H9 (cell line): Measurements from ENCODE around the gene PABPN1. TPM values are rescaled to one million over a fixed set of nuclear protein-coding genes. Genes with fewer than 3 reads are reported as not detected.
A peak's percentile ranks its signal among the peaks of the same experiment; 100 is the strongest.

Source experiments
- DNase-seq: peaks from one replicate; pipeline ENCODE4 v3.0.0-alpha.2; 2017
- H2AFZ ChIP-seq: one replicate; pipeline ENCODE4 v1.6.1; 2013; ENCODE audit warnings: mild to moderate bottlenecking, low read length, control low read depth, moderate library complexity
- H2AK5ac ChIP-seq: 2 replicates; pipeline ENCODE4 v1.6.1; 2013; ENCODE audit warnings: low read length, control low read depth, mixed read lengths; ENCODE audit not compliant: insufficient read length
- H2BK120ac ChIP-seq: one replicate; pipeline ENCODE4 v1.6.1; 2013; ENCODE audit warnings: low read depth, mild to moderate bottlenecking, low read length, control low read depth, inconsistent platforms; ENCODE audit not compliant: poor library complexity, severe bottlenecking
- H2BK12ac ChIP-seq: 2 replicates; pipeline ENCODE4 v1.6.1; 2013; ENCODE audit warnings: low read length, control low read depth, mixed read lengths, low read depth; ENCODE audit not compliant: insufficient read length
- H2BK15ac ChIP-seq: 2 replicates; pipeline ENCODE4 v1.6.1; 2013; ENCODE audit warnings: low read depth, low read length, control low read depth
- H2BK20ac ChIP-seq: one replicate; pipeline ENCODE4 v1.6.1; 2013; ENCODE audit warnings: low read depth, mild to moderate bottlenecking, low read length, control low read depth, inconsistent platforms; ENCODE audit not compliant: poor library complexity, severe bottlenecking
- H2BK5ac ChIP-seq: 2 replicates; pipeline ENCODE4 v1.6.1; 2013; ENCODE audit warnings: low read length, control low read depth, mixed read lengths; ENCODE audit not compliant: insufficient read length
- H3K14ac ChIP-seq: 2 replicates; pipeline ENCODE4 v1.6.1; 2013; ENCODE audit warnings: low read length, control low read depth; ENCODE audit not compliant: insufficient read depth
- H3K18ac ChIP-seq: 2 replicates; pipeline ENCODE4 v1.6.1; 2013; ENCODE audit warnings: low read depth, mild to moderate bottlenecking, mixed read lengths, low read length, control low read depth; ENCODE audit not compliant: insufficient read length
- H3K23ac ChIP-seq: 2 replicates; pipeline ENCODE4 v1.6.1; 2013; ENCODE audit warnings: low read length, control low read depth, mixed read lengths, low read depth; ENCODE audit not compliant: insufficient read length
- H3K23me2 ChIP-seq: 2 replicates; pipeline ENCODE4 v1.6.1; 2013; ENCODE audit warnings: low read depth, mild to moderate bottlenecking, mixed read lengths, low read length, control low read depth; ENCODE audit not compliant: insufficient read length, poor library complexity, severe bottlenecking
- H3K27ac ChIP-seq: 2 replicates; pipeline ENCODE4 v1.5.1; 2013; ENCODE audit warnings: low read length, control low read depth, mixed read lengths, low read depth; ENCODE audit not compliant: insufficient read length
- H3K27me3 ChIP-seq: 2 replicates; pipeline ENCODE4 v1.6.1; 2013; ENCODE audit warnings: low read length, control low read depth, inconsistent platforms; ENCODE audit not compliant: insufficient read depth
- H3K4ac ChIP-seq: 2 replicates; pipeline ENCODE4 v1.6.1; 2013; ENCODE audit warnings: low read depth, mild to moderate bottlenecking, control low read depth, inconsistent platforms, low read length, moderate library complexity
- H3K4me1 ChIP-seq: 2 replicates; pipeline ENCODE4 v1.6.1; 2013; ENCODE audit warnings: low read length, control low read depth, inconsistent platforms; ENCODE audit not compliant: insufficient read depth
- H3K4me2 ChIP-seq: 2 replicates; pipeline ENCODE4 v1.6.1; 2013; ENCODE audit warnings: low read length, control low read depth, mixed read lengths; ENCODE audit not compliant: insufficient read length, insufficient read depth
- H3K56ac ChIP-seq: 2 replicates; pipeline ENCODE4 v1.6.1; 2013; ENCODE audit warnings: low read depth, mild to moderate bottlenecking, mixed read lengths, low read length, control low read depth; ENCODE audit not compliant: insufficient read length
- H3K79me1 ChIP-seq: 2 replicates; pipeline ENCODE4 v1.6.1; 2013; ENCODE audit warnings: low read depth, mild to moderate bottlenecking, moderate library complexity, low read length, control low read depth, inconsistent platforms; ENCODE audit not compliant: insufficient read depth, poor library complexity, severe bottlenecking
- H3K79me2 ChIP-seq: 2 replicates; pipeline ENCODE4 v1.6.1; 2013; ENCODE audit warnings: low read length, control low read depth, inconsistent platforms; ENCODE audit not compliant: insufficient read depth
- H3K9ac ChIP-seq: 2 replicates; pipeline ENCODE4 v1.6.1; 2013; ENCODE audit warnings: low read length, control low read depth, mixed read lengths; ENCODE audit not compliant: insufficient read length; ENCODE audit errors: extremely low read depth
- H3K9me3 ChIP-seq: one replicate; pipeline ENCODE4 v1.6.1; 2013; ENCODE audit warnings: low read depth, low read length, inconsistent platforms; ENCODE audit not compliant: control insufficient read depth
- H3T11ph ChIP-seq: one replicate; pipeline ENCODE4 v1.6.1; 2013; ENCODE audit warnings: mild to moderate bottlenecking, low read length, control low read depth, inconsistent platforms
- H4K20me1 ChIP-seq: one replicate; pipeline ENCODE4 v1.6.1; 2013; ENCODE audit not compliant: control insufficient read depth, insufficient read length, insufficient read depth
- H4K5ac ChIP-seq: 2 replicates; pipeline ENCODE4 v1.6.1; 2013; ENCODE audit warnings: low read depth, mild to moderate bottlenecking, mixed read lengths, low read length, control low read depth; ENCODE audit not compliant: insufficient read length
- H4K8ac ChIP-seq: replicated peaks from 2 replicates; pipeline ENCODE4 v1.6.1; 2013; ENCODE audit warnings: low read length, control low read depth, mixed read lengths, low read depth; ENCODE audit not compliant: insufficient read length
- H4K91ac ChIP-seq: 2 replicates; pipeline ENCODE4 v1.6.1; 2013; ENCODE audit warnings: low read depth, mild to moderate bottlenecking, moderate library complexity, mixed read lengths, low read length, control low read depth; ENCODE audit not compliant: insufficient read length
- H3K27ac Mint-ChIP-seq, 3 experiments: 2 replicates in 2 of 3; 3 replicates in 1 of 3; pipeline ENCODE4 v1.8.0; 2020 to 2021; ENCODE audit warnings: mixed read lengths in 3 of 3, mild to moderate bottlenecking in 1 of 3, moderate library complexity in 1 of 3
- H3K27me3 Mint-ChIP-seq: 2 replicates; pipeline ENCODE4 v1.8.0; 2021; ENCODE audit warnings: low read depth, mild to moderate bottlenecking, moderate library complexity, mixed read lengths
- H3K36me3 Mint-ChIP-seq, 3 experiments: 2 replicates in 2 of 3; 3 replicates in 1 of 3; pipeline ENCODE4 v1.8.0; 2020 to 2021; ENCODE audit warnings: low read depth in 3 of 3, mixed read lengths in 3 of 3; ENCODE audit not compliant: insufficient read depth in 1 of 3
- H3K4me1 Mint-ChIP-seq, 2 experiments: 2 replicates each; pipeline ENCODE4 v1.8.0; 2020; ENCODE audit warnings: mixed read lengths in 2 of 2
- H3K4me3 Mint-ChIP-seq, 2 experiments: 2 replicates in 1 of 2; 3 replicates in 1 of 2; pipeline ENCODE4 v1.8.0; 2020 to 2021; ENCODE audit warnings: mild to moderate bottlenecking in 2 of 2, mixed read lengths in 2 of 2, moderate library complexity in 1 of 2
- H3K9me3 Mint-ChIP-seq, 2 experiments: 2 replicates in 1 of 2; 3 replicates in 1 of 2; pipeline ENCODE4 v1.8.0; 2020; ENCODE audit warnings: mild to moderate bottlenecking in 2 of 2, mixed read lengths in 2 of 2, moderate library complexity in 1 of 2
- CTCF ChIP-seq: fragments of 200-600 bp; sonication (generic); conservative IDR thresholded peaks from 3 replicates; pipeline ENCODE4 v1.8.0; 2021; ENCODE audit warnings: antibody characterized with exemption, mild to moderate bottlenecking
- WGBS: extraction: QIAGEN DNeasy Blood & Tissue Kit; methylation state at CpG from one replicate; pipeline ENCODE4 v1.1.7; 2013; ENCODE audit warnings: missing lambda C conversion rate, low lambda C conversion rate, mixed read lengths; ENCODE audit not compliant: insufficient read length; ENCODE audit errors: extremely low coverage; 5-methylcytosine and 5-hydroxymethylcytosine counted together
- total RNA-seq: library from RNA; stranded (reverse); gene quantifications from 2 replicates; pipeline ENCODE4 v1.2.1, GENCODE V29; 2021

The PABPN1 gene
- total RNA-seq, 1 experiment from 2014 or later: 333 TPM

GRCh38 chr14:23351681-23352505, 30.6 kb downstream of the PABPN1 start:
- no peak overlapping the region for H2BK12ac ChIP-seq
- H3K4me1 Mint-ChIP-seq: peaks cover 12 to 14% of the 10 kb centered on the region in 2 experiments
- no peaks in the 10 kb centered on the region; the same call in 1 of the 2 replicates for H3K27me3 ChIP-seq
- no CpG with 5 or more reads among the region's 61 CpGs for WGBS
- peak overlapping the region; percentile 71 to 77 for H3K4me3 Mint-ChIP-seq
- H3K4ac ChIP-seq: no peak overlapping the region
- H3K9me3 Mint-ChIP-seq: no peaks in the 10 kb centered on the region; a peak in 2 of 5 replicates
- 0 out of 2 replicates have a peak, but pooled peaks cover 2% of the 10 kb centered on the region for H3K4me1 ChIP-seq
- no peak overlapping the region for H4K91ac ChIP-seq
- H3K56ac ChIP-seq: no peak overlapping the region
- no peak overlapping the region for H2AK5ac ChIP-seq
- DNase-seq: peak; percentile 54
- peak overlapping the region; percentile 24 for H3K4me2 ChIP-seq
- no peak overlapping the region for H2BK15ac ChIP-seq
- no peak overlapping the region for H2BK5ac ChIP-seq
- H3K9me3 ChIP-seq: no peaks in the 10 kb centered on the region
- H3K36me3 Mint-ChIP-seq: peaks cover 16 to 35% (median 24%) of the 10 kb centered on the region in 3 experiments
- 0 out of 2 replicates have a peak overlapping the region, but pooled peaks have one; percentile 4 for H3K14ac ChIP-seq
- H3K27ac ChIP-seq: no peak overlapping the region
- no peak overlapping the region for H3K18ac ChIP-seq
- no peaks in the 10 kb centered on the region for H3K79me2 ChIP-seq
- H2BK20ac ChIP-seq: no peak overlapping the region
- peaks cover 5% of the 10 kb centered on the region for H3K23me2 ChIP-seq
- peaks cover 39% of the 10 kb centered on the region for H3K27me3 Mint-ChIP-seq
- no peak overlapping the region for H2AFZ ChIP-seq
- H2BK120ac ChIP-seq: no peak overlapping the region
- no peak overlapping the region for H3K27ac Mint-ChIP-seq
- TF ChIP-seq CTCF: peak; percentile 47
- no peak overlapping the region for H3K23ac ChIP-seq
- no peak overlapping the region for H3T11ph ChIP-seq
- H4K20me1 ChIP-seq: no peaks in the 10 kb centered on the region
- no peaks in the 10 kb centered on the region for H3K79me1 ChIP-seq
- no peak overlapping the region for H3K9ac ChIP-seq
- no peak overlapping the region for H4K5ac ChIP-seq
- no peak overlapping the region for H4K8ac ChIP-seq
